Endothelial cell of hepatic sinusoid (primary cell): ENCODE results near the gene CDH13.

Source experiments
- in situ Hi-C: cut with HindIII; loops from 2 replicates; pipeline ENCODE4 v1.10.0; 2017; ENCODE audit warnings: low sequenced_read_pairs

CDH13 gene

DNA sequence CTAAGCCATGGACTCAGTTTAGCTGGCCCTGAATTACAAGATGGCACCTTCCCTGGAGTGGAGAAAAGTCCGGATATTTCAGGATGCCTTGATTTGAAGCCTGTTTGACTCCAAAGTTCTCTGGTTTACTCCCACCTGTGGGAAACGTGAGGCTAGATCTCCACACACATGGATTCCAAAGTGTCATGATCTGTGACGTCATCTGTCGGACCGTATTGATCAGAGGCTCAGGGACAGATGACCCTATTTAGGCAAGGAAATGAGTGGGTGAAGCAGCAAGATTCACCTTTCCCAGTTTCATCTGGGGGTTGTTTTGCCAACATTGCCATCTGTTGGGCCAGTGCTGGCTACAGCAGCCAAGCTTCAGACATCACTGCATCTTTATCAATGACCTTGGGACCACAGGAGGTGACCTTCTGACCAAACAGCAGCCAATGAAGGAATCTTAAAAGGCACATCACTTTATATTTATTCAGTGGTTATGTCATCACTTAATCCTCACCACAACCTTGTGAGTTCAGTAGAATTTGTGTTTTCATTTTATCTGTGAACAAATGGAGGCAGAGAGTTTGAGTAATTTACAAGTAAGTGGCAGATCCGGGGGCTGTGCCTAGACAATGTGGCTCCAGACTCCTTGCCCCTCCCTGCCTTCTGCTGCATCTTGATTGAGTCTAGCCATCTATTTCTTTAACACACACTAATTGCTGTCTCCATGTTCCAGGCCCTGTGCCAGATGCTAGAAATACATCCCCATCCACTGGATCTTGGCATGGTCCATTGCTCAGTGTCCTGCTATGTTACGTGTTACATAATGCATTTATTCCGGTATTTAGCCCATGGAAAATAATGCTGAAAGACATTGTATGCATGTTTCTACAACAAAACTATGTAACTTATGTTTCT, 1.5 kb upstream of the CDH13 start:
- in situ Hi-C loops, result no loop called here

DNA sequence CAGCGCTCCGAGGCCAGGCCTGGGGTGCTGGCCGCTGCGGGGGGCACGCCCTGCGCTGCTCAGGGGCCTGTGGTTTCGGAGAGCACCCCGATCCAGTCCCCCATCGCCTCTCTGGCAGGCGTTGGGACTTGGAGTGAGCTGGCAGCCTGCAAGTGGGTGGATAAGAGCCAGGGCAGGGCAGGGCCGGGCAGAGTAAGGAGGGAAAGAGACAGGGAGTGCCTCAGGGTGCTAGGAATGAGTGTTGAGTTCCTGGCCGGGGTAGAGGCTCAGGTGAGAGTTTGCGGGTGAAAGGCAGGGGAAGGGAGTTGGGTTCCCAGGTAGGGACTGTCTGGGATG, 1.3 kb downstream of the CDH13 start:
- in situ Hi-C loops, result no loop called here

DNA sequence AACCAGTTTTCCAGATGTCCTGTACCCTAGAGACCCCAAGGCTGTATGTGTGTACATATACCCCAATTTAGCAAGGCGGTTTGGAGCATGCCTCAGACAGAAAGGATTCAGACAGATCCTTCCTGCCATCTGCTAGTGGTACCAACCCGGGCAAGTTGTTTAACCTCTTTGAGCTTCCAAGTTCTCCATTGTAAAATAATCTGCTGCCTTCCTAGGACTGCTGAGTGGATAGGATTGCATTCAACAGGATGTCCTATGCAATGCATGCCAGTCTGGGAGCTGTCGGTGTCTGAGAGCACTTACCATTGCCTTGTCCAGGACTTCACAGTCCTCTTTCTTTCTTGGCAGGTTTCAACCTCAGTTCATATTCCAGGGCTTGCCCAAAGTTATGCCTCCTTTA, 1.9 kb downstream of the CDH13 start:
- in situ Hi-C loops, result no loop called here

GRCh38 chr16:82629441-82630027, 2.8 kb downstream of the CDH13 start:
- in situ Hi-C loops, result no loop called here

GRCh38 chr16:82630219-82630618, 3.5 kb downstream of the CDH13 start:
- in situ Hi-C loops, result no loop called here

- in situ Hi-C loops, result no loop called here
Observed at GRCh38 chr16:82630688-82631087, 3.9 kb downstream of the CDH13 start.

DNA sequence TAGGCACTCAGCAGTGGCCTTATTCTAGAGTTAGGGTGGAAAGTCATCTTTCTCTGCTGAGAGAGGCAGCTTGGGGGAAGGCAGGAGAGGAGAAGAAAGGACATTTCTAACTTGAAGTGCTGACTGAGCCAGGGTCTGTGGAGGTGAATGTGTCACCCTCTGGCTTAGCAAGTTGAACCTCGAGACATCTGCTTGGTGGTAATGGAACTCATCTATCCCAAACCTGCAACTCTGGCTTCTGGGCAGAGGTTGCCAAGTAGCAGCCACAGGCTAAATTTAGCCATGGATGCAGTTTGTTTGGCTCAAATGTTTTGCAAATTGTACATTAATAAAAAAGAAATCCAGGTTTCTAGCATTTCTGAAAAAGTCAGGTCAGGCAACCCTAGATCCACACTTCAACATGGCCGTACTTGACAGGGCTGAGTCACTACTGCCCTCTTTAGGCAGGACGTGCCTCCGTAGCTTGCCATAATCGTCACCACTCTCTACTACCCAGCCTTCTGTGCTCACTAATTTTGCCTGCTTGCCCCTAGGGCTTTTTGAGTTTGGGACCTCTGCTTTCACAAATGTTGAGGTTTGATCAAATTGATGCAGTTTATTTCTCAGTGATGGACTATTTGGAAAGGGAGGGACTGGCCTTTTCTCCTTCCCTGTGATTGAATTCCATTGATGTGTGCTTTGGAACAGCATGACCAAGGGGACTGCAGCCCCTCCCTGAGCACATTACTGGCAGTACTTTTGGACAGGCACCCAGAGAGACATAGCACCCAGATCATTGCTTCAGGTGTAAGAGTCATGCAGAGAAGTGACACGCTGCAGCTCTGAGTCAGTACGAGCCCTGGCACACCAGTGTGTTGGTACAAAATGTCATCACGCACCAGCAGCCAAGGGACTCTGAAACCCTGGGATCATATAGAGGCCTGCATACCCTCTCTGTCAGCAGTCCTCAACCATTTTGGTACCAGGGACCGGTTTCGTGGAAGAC, 5.2 kb downstream of the CDH13 start:
- in situ Hi-C loops, result no loop called here

DNA sequence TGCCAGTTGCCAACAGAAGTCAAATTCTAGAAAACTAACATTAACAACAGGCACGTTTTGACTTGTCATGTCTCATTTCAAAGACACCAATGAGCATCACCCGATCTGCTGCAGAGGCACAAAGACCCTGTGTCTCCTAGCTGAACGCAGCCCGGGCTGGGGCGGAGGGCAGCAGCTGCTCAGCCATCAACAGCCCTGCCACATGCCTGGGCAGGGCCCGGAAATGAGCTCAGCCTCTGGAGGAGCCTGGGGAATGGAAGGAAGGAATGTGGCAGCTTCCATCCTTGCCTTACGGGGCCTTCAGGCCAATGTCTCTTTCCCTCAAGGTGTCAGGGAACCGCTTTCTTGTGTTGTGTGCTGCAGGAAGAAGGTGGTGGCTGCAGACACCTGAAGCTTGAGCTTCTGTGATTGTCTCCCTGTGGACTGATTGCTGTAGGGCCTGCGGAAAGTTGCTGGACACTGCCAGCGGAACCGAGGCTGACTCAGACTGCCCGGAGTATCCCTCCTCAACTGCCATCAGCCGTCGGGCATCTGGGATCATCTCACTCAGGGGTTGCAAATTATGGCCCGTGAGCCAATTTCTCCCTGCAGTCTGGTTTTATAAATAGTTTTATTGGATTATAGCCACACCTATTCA, 7.3 kb downstream of the CDH13 start:
- in situ Hi-C loops, result no loop called here

GRCh38 chr16:82634955-82635610, 8.3 kb downstream of the CDH13 start:
- in situ Hi-C loops, result no loop called here

DNA sequence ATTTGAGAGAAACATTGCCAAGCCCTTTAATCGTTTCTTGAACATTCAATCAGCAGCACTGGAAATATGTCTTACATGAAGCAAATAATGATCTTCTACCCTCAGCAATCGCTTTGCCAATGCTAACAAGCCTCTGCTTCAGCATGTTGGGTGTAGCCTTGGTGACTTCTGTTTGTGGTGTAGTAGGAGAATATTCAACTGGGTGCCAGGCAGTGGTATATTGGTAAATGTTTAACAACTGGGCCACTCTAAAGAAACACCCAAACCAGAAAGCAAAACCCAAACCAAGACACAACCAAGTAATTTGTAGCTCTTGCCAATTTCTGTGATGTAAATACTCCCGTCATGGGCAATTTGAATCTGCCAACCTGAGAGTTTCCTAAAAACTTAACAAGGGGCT, 9.7 kb downstream of the CDH13 start:
- in situ Hi-C loops, result no loop called here

GRCh38 chr16:82636958-82637357, 10.2 kb downstream of the CDH13 start:
- in situ Hi-C loops, result no loop called here

- in situ Hi-C loops, result no loop called here
Observed at GRCh38 chr16:82638095-82638798, 11.5 kb downstream of the CDH13 start.

DNA sequence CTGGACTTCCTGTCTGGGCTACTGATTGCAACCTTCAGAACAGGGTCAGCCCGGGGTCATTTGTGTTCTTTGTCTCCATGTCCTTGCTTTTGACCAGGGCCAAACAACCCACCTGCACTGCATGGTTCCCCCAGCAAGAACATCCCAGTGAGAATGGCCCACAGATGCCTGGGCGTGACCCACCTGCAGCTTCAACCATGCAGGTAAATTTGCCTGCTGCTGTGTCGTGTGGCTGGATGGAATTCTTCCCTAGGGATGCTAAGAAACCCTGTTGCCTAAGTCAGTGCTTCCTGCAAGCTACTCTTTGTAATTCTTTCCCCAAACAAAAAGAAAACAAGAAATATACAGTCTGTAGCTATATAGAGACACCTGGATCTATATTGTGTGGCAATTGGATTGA, 12.5 kb downstream of the CDH13 start:
- in situ Hi-C loops, result no loop called here

DNA sequence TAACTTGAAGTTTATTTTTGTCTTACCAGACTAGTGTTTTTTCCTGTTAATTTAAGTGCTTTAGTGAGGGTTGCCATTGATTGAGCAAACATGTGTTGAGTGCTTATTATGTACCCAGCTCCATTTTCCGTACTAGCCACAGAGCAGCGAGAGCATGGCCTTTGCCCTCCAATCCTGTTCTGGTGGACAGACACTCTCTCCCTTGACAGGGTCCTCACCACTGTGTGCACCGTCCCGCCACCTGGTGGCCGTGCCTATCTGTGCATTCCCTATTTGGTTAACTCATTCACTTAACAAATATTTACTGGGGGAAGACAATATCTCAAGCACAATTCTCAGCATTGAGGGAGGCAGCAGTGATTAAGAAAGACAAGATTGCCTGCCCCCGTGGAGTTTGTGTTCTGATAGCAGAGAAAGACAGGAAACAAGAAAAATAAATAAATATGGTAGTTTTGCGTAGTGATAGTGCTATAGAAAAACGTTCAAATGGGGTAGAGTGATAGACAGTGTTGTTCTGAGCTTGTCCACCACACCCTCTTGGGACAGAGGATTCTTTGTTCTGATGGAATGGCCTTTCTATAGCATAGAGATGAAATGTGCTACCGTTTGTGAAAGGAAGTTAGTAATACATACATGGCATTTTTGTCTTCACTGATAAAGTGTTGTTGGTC, 13.0 kb downstream of the CDH13 start:
- in situ Hi-C loops, result no loop called here

- in situ Hi-C loops, result no loop called here
Observed at GRCh38 chr16:82641336-82641984, 14.7 kb downstream of the CDH13 start.

GRCh38 chr16:82643136-82643535, 16.4 kb downstream of the CDH13 start:
- in situ Hi-C loops, result no loop called here

DNA sequence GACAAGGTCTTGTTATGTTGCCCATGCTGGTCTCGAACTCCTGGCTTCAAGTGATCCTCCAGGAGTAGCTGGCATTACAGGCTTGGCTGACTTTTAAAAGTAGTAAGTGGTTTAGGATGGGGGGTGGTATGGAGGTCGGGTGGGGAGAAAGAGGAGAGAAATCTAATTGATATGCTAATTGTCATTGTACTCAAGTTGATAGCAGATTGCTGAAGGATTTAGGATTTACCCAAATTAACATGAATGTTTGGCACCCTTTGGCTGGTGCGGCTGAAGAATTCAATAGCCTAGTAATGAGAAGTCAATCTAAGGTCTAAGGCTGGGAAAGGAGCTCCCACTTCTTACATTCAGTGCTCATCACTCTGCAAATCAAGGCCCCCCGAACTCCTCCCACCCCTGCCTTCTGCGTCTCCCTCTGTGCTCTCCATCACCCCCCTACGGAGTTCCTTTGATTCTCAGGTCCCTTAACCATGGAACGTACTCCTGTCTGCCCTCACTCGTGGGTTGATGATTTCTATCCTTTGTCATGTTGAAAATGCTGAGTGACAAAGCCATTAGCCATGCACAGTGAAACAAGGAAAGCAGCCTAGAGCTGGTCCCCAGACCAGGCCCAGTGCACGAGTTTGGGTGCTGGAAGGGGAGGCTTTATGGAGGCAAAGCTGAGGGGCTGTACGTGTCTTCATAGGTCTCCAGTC, 17.3 kb downstream of the CDH13 start:
- in situ Hi-C loops, result no loop called here

DNA sequence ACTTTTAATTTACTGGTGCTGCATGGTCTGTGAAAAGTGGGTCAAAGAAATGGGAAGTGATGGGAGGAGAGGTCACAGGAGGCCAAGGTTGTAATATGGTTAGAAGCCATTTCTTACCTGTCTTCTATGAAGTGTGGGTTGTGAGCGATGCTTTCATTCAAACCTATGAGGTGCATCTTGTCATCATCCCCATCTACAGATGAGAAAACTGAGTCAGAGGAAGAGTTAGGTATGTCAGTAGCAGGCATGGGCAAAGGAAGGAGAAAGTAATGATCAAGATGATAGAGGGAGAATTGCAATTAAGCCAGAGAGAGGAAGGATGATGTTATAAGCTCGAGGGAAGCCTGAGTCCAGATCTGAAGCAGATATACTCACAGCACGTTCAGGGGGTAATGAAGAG, 19.7 kb downstream of the CDH13 start:
- in situ Hi-C loops, result no loop called here
